Muscle of leg (tissue), 11 donors: ENCODE measurements around the gene LAMB2. TPM values are rescaled to one million over a fixed set of nuclear protein-coding genes. Genes with fewer than 3 reads are reported as not detected.

ENCODE experiments used
- DNase-seq: peaks from one replicate; pipeline ENCODE4 v3.0.0; 2013
- H3K27ac ChIP-seq: one replicate; pipeline ENCODE4 v1.5.1; 2013; ENCODE audit warnings: mild to moderate bottlenecking, low read length, control low read depth
- H3K27me3 ChIP-seq: one replicate; pipeline ENCODE4 v1.6.1; 2013; ENCODE audit warnings: low read length; ENCODE audit not compliant: control insufficient read depth, insufficient read depth
- H3K36me3 ChIP-seq: one replicate; pipeline ENCODE4 v1.6.1; 2013; ENCODE audit warnings: low read length; ENCODE audit not compliant: control insufficient read depth, insufficient read depth
- H3K4me1 ChIP-seq: one replicate; pipeline ENCODE4 v1.6.1; 2013; ENCODE audit warnings: low read length; ENCODE audit not compliant: control insufficient read depth, insufficient read depth
- H3K4me3 ChIP-seq: one replicate; pipeline ENCODE4 v1.5.1; 2013; ENCODE audit warnings: low read length, control low read depth
- H3K9me3 ChIP-seq: replicated peaks from 2 replicates; pipeline ENCODE4 v1.6.1; 2013; ENCODE audit warnings: low read depth, low read length; ENCODE audit not compliant: control insufficient read depth
- WGBS: methylation state at CpG from one replicate; pipeline ENCODE4 v1.1.5; 2013; ENCODE audit warnings: missing lambda C conversion rate; ENCODE audit not compliant: insufficient coverage; 5-methylcytosine and 5-hydroxymethylcytosine counted together
- polyA plus RNA-seq, 8 donors: library from polyadenylated mRNA; unstranded; fragments of 120-200 nt; gene quantifications; one replicate each; pipeline versions ENCODE4 v1.2.1 to v1.2.3, GENCODE V29; 2013; ENCODE audit warnings: inconsistent platforms in 1 of 8, low replicate concordance in 1 of 8; ENCODE audit not compliant: insufficient read length in 8 of 8, insufficient read depth in 1 of 8
- total RNA-seq: library from RNA; stranded (reverse); fragments of 120-200 nt; gene quantifications from one replicate; pipeline ENCODE4 v1.2.4, GENCODE V29; 2013

Gene LAMB2
- total and polyA plus RNA-seq, 9 donors: 350 to 445 (median 382) TPM

DNA sequence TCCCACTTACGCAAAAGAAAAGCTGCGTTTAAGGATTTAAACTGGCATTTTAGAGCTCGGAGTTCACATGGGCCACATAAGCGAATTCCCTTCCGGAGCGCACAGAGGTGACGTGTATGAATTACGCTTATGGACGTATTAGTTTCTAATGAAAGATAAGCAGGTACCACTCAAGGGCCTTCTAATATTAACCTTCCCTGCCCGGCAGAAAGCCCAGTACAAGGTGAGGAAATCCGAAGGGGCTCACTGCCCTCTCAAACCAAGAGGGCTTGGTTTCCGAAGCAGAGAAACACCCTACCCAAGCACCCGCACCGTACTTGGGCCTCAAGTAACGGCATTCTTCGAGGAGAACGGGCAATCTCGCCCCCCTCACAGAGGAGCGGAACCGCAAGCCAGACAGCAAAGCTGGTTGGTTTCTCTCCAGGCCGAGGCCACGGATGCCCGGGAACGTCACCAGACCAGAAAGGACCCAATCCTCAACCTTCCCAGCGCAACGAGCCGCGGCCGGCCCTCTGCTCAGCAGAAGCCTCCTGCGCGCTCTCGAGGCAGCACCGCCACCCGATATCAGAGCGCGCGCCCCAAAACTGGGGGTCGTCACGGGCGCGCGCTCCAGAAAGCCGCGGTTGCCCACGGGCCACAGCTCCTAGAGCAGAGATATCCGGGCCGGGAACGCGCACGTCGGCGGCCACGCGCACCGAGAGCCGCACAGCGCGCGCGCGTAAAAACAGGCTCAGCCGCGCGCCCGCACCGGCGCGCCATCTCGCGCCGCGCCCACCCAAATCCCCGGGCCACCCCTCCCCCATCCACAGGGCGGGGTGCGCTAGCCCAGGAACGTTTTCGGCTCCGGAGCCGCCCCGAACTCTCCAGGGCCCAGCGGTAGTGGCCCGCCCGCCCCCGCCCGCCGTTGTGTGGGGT, 39.7 kb downstream of the LAMB2 start:
- WGBS: under 1% methylated on average over 65 of the region's 86 CpGs

GRCh38 chr3:49081429-49081828, 51.4 kb downstream of the LAMB2 start:
- Histone ChIP-seq H3K36me3 (peaks cover 20% of the 10 kb centered on the region), H3K27me3 (no peaks in the 10 kb centered on the region), H3K27ac (no peak overlapping the region), H3K4me1 (no peaks in the 10 kb centered on the region), H3K9me3 (no peaks in the 10 kb centered on the region), H3K4me3 (no peak overlapping the region)
- DNase-seq: no peak
- WGBS: 95% methylated on average over 8 of the region's 8 CpGs

More for the DNA sequence above, 39.7 kb downstream of the LAMB2 start:
- Histone ChIP-seq H3K9me3 (no peaks in the 10 kb centered on the region), H3K4me3 (peak overlapping the region; percentile 68), H3K4me1 (peaks cover 17% of the 10 kb centered on the region), H3K27me3 (no peaks in the 10 kb centered on the region), H3K36me3 (peaks cover 29% of the 10 kb centered on the region), H3K27ac (peak overlapping the region; percentile 93)
- DNase-seq: peak; percentile 91

DNA sequence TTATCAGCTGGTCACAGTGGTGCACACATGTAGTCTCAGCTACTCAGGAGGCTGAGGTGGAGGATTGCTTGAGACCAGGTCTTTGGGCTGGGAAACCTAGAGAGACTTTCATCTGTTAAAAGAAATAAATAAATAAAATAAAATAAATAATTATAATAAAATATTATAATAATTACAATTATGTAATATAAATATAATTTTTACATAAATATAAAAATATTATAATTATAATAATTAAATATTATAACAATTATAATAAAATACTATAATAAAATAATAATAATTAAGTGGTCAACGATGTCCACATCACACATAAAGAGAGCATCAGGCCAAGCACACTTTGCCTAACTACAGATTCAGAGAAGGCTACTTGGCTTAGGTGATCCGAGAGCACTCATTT, 53.6 kb downstream of the LAMB2 start:
- Histone ChIP-seq H3K36me3 (peaks cover 36% of the 10 kb centered on the region), H3K27ac (no peak overlapping the region), H3K27me3 (no peaks in the 10 kb centered on the region), H3K4me3 (no peak overlapping the region), H3K9me3 (no peaks in the 10 kb centered on the region), H3K4me1 (no peaks in the 10 kb centered on the region)
- DNase-seq: no peak
- WGBS: no CpG with 5 or more reads among the region's 2 CpGs

- Histone ChIP-seq H3K4me1 (no peaks in the 10 kb centered on the region), H3K4me3 (no peak overlapping the region), H3K36me3 (peaks cover 52% of the 10 kb centered on the region), H3K27me3 (no peaks in the 10 kb centered on the region), H3K9me3 (no peaks in the 10 kb centered on the region), H3K27ac (no peak overlapping the region)
- DNase-seq: no peak
- WGBS: 80% methylated on average over 3 of the region's 4 CpGs
These were observed 56.2 kb downstream of the LAMB2 start for GRCh38 chr3:49076646-49077045.

DNA sequence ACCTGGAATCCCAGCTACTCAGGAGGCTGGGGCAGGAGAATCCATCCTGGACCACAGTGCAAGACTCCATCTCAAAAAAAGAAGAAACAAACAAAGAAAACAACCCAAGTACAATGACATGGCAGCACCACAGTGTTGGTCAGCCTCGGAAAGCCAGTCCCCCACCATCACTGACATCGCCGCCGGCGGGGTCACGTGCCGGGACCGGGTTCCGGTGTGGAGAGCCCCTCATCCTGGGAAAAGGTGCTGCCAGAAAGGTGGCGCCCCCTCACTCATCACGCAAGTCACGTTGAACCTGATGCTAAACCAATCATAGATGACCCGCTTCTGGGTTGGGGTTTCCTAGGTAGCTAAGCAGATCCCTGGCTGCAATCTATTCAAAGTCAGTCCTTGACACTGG, 56.7 kb downstream of the LAMB2 start:
- Histone ChIP-seq H3K4me3 (no peak overlapping the region), H3K4me1 (no peaks in the 10 kb centered on the region), H3K36me3 (peaks cover 57% of the 10 kb centered on the region), H3K27ac (no peak overlapping the region), H3K9me3 (no peaks in the 10 kb centered on the region), H3K27me3 (no peaks in the 10 kb centered on the region)
- no peak for DNase-seq
- 92% methylated on average over 12 of the region's 13 CpGs for WGBS

Other genes with a start within 250 kb of the LAMB2 start
- 18.2 TPM for gene SLC25A20, start 234.2 kb downstream of the LAMB2 start, total RNA-seq
- 10 to 100 TPM; 14.0 to 18.6 (median 17.4) TPM for gene SLC25A20, start 234.2 kb downstream of the LAMB2 start, polyA plus RNA-seq
- gene ARIH2, start 214.2 kb downstream of the LAMB2 start, total RNA-seq: 60.9 TPM
- gene ARIH2, start 214.2 kb downstream of the LAMB2 start, polyA plus RNA-seq: 10 to 100 TPM; 45.6 to 61.5 (median 51.7) TPM
- 17.2 TPM for gene P4HTM, start 142.8 kb downstream of the LAMB2 start, total RNA-seq
- gene P4HTM, start 142.8 kb downstream of the LAMB2 start, polyA plus RNA-seq: 10 to 100 TPM; 11.0 to 16.7 (median 14.3) TPM
- 79.4 TPM for gene WDR6, start 125.7 kb downstream of the LAMB2 start, total RNA-seq
- 100 to 1,000 TPM in 7 of 8 donors, 10 to 100 TPM in 1; 99.3 to 139 (median 114) TPM for gene WDR6, start 125.7 kb downstream of the LAMB2 start, polyA plus RNA-seq
- gene DALRD3, start 114.5 kb downstream of the LAMB2 start, total RNA-seq: 21.4 TPM
- 10 to 100 TPM; 26.5 to 39.7 (median 29.1) TPM for gene DALRD3, start 114.5 kb downstream of the LAMB2 start, polyA plus RNA-seq
- 46.8 TPM for gene NDUFAF3, start 110.9 kb downstream of the LAMB2 start, total RNA-seq
- 10 to 100 TPM; 48.3 to 64.1 (median 52.7) TPM for gene NDUFAF3, start 110.9 kb downstream of the LAMB2 start, polyA plus RNA-seq
- gene IMPDH2, start 103.7 kb downstream of the LAMB2 start, total RNA-seq: 290 TPM
- gene IMPDH2, start 103.7 kb downstream of the LAMB2 start, polyA plus RNA-seq: 100 to 1,000 TPM; 211 to 266 (median 248) TPM
- 67.4 TPM for gene QRICH1, start 39.0 kb downstream of the LAMB2 start, total RNA-seq
- gene QRICH1, start 39.0 kb downstream of the LAMB2 start, polyA plus RNA-seq: 10 to 100 TPM; 48.4 to 61.8 (median 54.6) TPM
- gene QARS1, start 28.3 kb downstream of the LAMB2 start, total RNA-seq: 232 TPM
- gene QARS1, start 28.3 kb downstream of the LAMB2 start, polyA plus RNA-seq: 100 to 1,000 TPM; 241 to 290 (median 272) TPM
- gene USP19, start 12.2 kb downstream of the LAMB2 start, total RNA-seq: 26.8 TPM
- 10 to 100 TPM; 31.1 to 40.3 (median 34.6) TPM for gene USP19, start 12.2 kb downstream of the LAMB2 start, polyA plus RNA-seq
- gene CCDC71, start 33.3 kb upstream of the LAMB2 start, total RNA-seq: 13.7 TPM
- 10 to 100 TPM; 15.7 to 19.3 (median 16.4) TPM for gene CCDC71, start 33.3 kb upstream of the LAMB2 start, polyA plus RNA-seq
- gene KLHDC8B, start 38.5 kb upstream of the LAMB2 start, total RNA-seq: 88.7 TPM
- 100 to 1,000 TPM in 3 of 8 donors, 10 to 100 TPM in 5; 64.2 to 135 (median 92.9) TPM for gene KLHDC8B, start 38.5 kb upstream of the LAMB2 start, polyA plus RNA-seq
- 3.1 TPM for gene C3orf62, start 144.2 kb upstream of the LAMB2 start, total RNA-seq
- 10 to 100 TPM in 1 of 8 donors, 1 to 10 TPM in 7; 4.2 to 13.2 (median 6.6) TPM for gene C3orf62, start 144.2 kb upstream of the LAMB2 start, polyA plus RNA-seq
- 17.9 TPM for gene USP4, start 207.0 kb upstream of the LAMB2 start, total RNA-seq
- 10 to 100 TPM; 36.9 to 59.0 (median 45.2) TPM for gene USP4, start 207.0 kb upstream of the LAMB2 start, polyA plus RNA-seq
- gene GPX1, start 225.3 kb upstream of the LAMB2 start, total RNA-seq: 118 TPM
- gene GPX1, start 225.3 kb upstream of the LAMB2 start, polyA plus RNA-seq: 100 to 1,000 TPM; 124 to 153 (median 143) TPM